K562 (cell line): ENCODE results near the gene PKLR. TPM values are rescaled to one million over a fixed set of nuclear protein-coding genes. Genes with fewer than 3 reads are reported as not detected.

Experiments
- BACH1 ChIP-seq: fragments of 200-800 bp; sonication (Bioruptor generic); IDR thresholded peaks from 2 replicates; pipeline ENCODE4 v1.6.1; 2016; ENCODE audit warnings: missing genetic modification characterization, missing compliant biosample characterization
- ESRRB ChIP-seq: fragments of 250-450 bp; sonication (Bioruptor Pico); IDR thresholded peaks from 2 replicates; pipeline ENCODE4 v1.5.0; 2020; ENCODE audit warnings: mild to moderate bottlenecking, moderate library complexity, borderline replicate concordance
- FOS ChIP-seq: IDR thresholded peaks from 3 replicates; pipeline ENCODE4 v1.6.1; 2011; ENCODE audit not compliant: insufficient read length; ENCODE audit errors: extremely low read depth
- KLF6 ChIP-seq: fragments of 250-450 bp; sonication (Bioruptor Pico); IDR thresholded peaks from 2 replicates; pipeline ENCODE4 v1.4.0; 2020; ENCODE audit warnings: mild to moderate bottlenecking, moderate library complexity, borderline replicate concordance
- NUFIP1 ChIP-seq: fragments of 450-650 bp; IDR thresholded peaks from 2 replicates; pipeline ENCODE4 v1.6.1; 2018; ENCODE audit not compliant: partially characterized antibody
- PHB2 ChIP-seq: fragments of 450-650 bp; IDR thresholded peaks from 2 replicates; pipeline ENCODE4 v1.6.1; 2017; ENCODE audit warnings: low read depth
- RAD51 ChIP-seq: fragments of 450-650 bp; IDR thresholded peaks from 2 replicates; pipeline ENCODE4 v1.7.1; 2016; ENCODE audit warnings: low read depth, mild to moderate bottlenecking, borderline replicate concordance
- RBBP5 ChIP-seq: fragments of 200-600 bp; sonication (generic); IDR thresholded peaks from 2 replicates; pipeline ENCODE4 v1.6.1; 2012; ENCODE audit warnings: borderline replicate concordance, mild to moderate bottlenecking, low read length, control low read depth, inconsistent platforms; ENCODE audit not compliant: insufficient read depth, poor library complexity, severe bottlenecking
- ZNF436 ChIP-seq: fragments of 250-450, 450-650 bp; sonication (Bioruptor Pico); formaldehyde crosslinking; IDR thresholded peaks from 2 replicates; pipeline ENCODE4 v1.7.0; 2020; ENCODE audit warnings: mild to moderate bottlenecking
- ZNF445 ChIP-seq: fragments of 250-450 bp; sonication (Bioruptor Pico); IDR thresholded peaks from 2 replicates; pipeline ENCODE4 v1.4.0; 2020; ENCODE audit warnings: low read depth, mild to moderate bottlenecking, moderate library complexity
- polyA plus RNA-seq, 8 experiments: library from polyadenylated mRNA; depleted of rRNA in 4 of 8; stranded (reverse) in 5 of 8; unstranded in 3 of 8; fragments of >200 nt; fragmentation: Nextera tagmentation in 2 of 8; fragmentation: Illumina TruSeq in 1 of 8; extraction: Ambion mirVana in 2 of 8; extraction: Trizol in 1 of 8; gene quantifications; 2 replicates each; pipeline versions ENCODE4 v1.2.1 to v1.2.3, GENCODE V29; 2011 to 2014; ENCODE audit warnings: inconsistent platforms in 1 of 8, missing spikeins in 1 of 8
- total RNA-seq, 7 experiments: library from RNA; depleted of rRNA in 6 of 7; stranded (reverse); fragments of >200 nt in 6 of 7; fragmentation: Illumina TruSeq in 2 of 7; extraction: Trizol in 2 of 7; gene quantifications; 2 replicates each; pipeline versions ENCODE4 v1.2.1 to v1.2.3, GENCODE V29; 2011 to 2021; ENCODE audit warnings: low replicate concordance in 1 of 7
- TF ChIP-seq, protein P1 (sequence below): sonication (generic); formaldehyde crosslinking; IDR thresholded peaks from 2 replicates; pipeline ENCODE4 v1.8.0; 2022; ENCODE audit warnings: missing genetic modification reagents, mild to moderate bottlenecking, borderline replicate concordance
- TF ChIP-seq, protein P2 (sequence below), 2 experiments: fragments of 450-650 bp; conservative IDR thresholded peaks; 2 replicates each; pipeline ENCODE4 v1.6.1; 2017; ENCODE audit warnings: mild to moderate bottlenecking in 2 of 2, moderate library complexity in 2 of 2
- TF ChIP-seq, protein P3 (sequence below): sonication (generic); formaldehyde crosslinking; IDR thresholded peaks from 2 replicates; pipeline ENCODE4 v1.9.0; 2022; ENCODE audit warnings: mild to moderate bottlenecking, missing genetic modification reagents
- TF ChIP-seq, protein P4 (sequence below): fragments of 250-450 bp; sonication (Bioruptor Pico); IDR thresholded peaks from 2 replicates; pipeline ENCODE4 v1.8.0; 2021; ENCODE audit warnings: moderate library complexity, mild to moderate bottlenecking, inconsistent platforms
- TF ChIP-seq, protein P5 (sequence below): fragments of 250-450 bp; sonication (Bioruptor Pico); IDR thresholded peaks from 2 replicates; pipeline ENCODE4 v1.8.0; 2021; ENCODE audit warnings: moderate library complexity, mild to moderate bottlenecking, inconsistent platforms
- TF ChIP-seq, protein P6 (sequence below): fragments of 250-450 bp; sonication (Bioruptor Pico); IDR thresholded peaks from 2 replicates; pipeline ENCODE4 v1.9.0; 2021; ENCODE audit warnings: mild to moderate bottlenecking

The PKLR gene
- total and polyA plus RNA-seq, 9 of the 15 experiments (the other 6 are each of a cell fraction or from before 2014, with no cell fraction given): 10.7 to 78.4 (median 38.2) TPM

DNA sequence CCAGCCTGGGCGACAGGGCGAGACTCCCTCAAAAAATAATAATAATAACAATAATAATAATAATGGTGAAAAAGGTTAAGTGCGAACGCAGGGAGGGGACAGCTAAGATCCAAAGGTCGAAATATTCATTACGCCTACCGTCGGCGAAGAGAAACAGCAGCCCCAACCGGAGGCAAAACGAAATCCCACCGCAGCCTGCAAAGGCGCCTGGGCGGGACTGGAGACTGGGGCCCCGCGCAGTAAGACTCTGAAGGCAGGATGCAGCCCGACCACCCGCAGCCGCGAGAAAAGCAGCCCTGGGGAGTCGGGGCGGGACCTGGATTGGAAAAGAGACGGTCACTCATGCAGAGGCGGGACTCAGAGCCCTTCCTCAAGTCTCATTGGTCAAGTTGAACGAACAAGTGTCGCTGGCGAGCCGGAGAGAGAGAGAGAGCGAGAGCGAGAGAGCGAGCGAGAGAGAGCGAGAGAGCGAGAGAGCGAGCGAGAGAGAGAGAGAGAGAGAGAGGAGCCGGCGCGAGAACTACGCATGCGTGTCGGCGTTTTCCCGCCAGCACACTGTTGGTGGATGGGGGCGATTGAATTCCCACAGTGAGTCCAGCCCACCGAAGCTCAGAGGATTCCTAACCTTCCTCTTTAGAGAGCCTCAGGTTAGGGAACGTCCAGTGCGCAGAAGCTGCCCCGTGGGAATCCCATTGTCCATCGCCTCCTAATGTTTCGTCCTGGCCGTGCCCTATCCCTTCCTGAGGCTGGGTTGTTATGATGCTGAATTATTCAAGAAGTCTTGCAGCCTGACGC lies 56.7 kb downstream of the PKLR start (continued):
- TF ChIP-seq, protein P1, sequence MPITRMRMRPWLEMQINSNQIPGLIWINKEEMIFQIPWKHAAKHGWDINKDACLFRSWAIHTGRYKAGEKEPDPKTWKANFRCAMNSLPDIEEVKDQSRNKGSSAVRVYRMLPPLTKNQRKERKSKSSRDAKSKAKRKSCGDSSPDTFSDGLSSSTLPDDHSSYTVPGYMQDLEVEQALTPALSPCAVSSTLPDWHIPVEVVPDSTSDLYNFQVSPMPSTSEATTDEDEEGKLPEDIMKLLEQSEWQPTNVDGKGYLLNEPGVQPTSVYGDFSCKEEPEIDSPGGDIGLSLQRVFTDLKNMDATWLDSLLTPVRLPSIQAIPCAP: peak; percentile 78; the same call in 1 of the 2 replicates
- TF ChIP-seq ESRRB (CRISPR knock-in tag): no peak
- TF ChIP-seq ZNF436 (CRISPR knock-in tag): no peak
- peak; percentile 43 for TF ChIP-seq FOS
- TF ChIP-seq, protein P2, sequence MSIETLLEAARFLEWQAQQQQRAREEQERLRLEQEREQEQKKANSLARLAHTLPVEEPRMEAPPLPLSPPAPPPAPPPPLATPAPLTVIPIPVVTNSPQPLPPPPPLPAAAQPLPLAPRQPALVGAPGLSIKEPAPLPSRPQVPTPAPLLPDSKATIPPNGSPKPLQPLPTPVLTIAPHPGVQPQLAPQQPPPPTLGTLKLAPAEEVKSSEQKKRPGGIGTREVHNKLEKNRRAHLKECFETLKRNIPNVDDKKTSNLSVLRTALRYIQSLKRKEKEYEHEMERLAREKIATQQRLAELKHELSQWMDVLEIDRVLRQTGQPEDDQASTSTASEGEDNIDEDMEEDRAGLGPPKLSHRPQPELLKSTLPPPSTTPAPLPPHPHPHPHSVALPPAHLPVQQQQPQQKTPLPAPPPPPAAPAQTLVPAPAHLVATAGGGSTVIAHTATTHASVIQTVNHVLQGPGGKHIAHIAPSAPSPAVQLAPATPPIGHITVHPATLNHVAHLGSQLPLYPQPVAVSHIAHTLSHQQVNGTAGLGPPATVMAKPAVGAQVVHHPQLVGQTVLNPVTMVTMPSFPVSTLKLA (conservative IDR thresholded peaks at IDR 0.05): peak; percentile 84 to 94
- no peak for TF ChIP-seq RBBP5
- peak; percentile 82; the same call in 1 of the 2 replicates for TF ChIP-seq KLF6 (CRISPR knock-in tag)
- TF ChIP-seq, protein P3, sequence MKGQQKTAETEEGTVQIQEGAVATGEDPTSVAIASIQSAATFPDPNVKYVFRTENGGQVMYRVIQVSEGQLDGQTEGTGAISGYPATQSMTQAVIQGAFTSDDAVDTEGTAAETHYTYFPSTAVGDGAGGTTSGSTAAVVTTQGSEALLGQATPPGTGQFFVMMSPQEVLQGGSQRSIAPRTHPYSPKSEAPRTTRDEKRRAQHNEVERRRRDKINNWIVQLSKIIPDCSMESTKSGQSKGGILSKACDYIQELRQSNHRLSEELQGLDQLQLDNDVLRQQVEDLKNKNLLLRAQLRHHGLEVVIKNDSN: 0 out of 2 replicates have a peak, but pooled peaks have one; percentile 4
- TF ChIP-seq, protein P4, sequence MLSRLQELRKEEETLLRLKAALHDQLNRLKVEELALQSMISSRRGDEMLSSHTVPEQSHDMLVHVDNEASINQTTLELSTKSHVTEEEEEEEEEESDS (CRISPR knock-in tag): no peak
- TF ChIP-seq ZNF445 (CRISPR knock-in tag): no peak
- TF ChIP-seq PHB2: peak; percentile 58; the same call in 1 of the 2 replicates
- TF ChIP-seq BACH1 (tag): no peak
- TF ChIP-seq, protein P5, sequence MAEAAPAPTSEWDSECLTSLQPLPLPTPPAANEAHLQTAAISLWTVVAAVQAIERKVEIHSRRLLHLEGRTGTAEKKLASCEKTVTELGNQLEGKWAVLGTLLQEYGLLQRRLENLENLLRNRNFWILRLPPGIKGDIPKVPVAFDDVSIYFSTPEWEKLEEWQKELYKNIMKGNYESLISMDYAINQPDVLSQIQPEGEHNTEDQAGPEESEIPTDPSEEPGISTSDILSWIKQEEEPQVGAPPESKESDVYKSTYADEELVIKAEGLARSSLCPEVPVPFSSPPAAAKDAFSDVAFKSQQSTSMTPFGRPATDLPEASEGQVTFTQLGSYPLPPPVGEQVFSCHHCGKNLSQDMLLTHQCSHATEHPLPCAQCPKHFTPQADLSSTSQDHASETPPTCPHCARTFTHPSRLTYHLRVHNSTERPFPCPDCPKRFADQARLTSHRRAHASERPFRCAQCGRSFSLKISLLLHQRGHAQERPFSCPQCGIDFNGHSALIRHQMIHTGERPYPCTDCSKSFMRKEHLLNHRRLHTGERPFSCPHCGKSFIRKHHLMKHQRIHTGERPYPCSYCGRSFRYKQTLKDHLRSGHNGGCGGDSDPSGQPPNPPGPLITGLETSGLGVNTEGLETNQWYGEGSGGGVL: no peak
- TF ChIP-seq NUFIP1: peak; percentile 80
- TF ChIP-seq, protein P6, sequence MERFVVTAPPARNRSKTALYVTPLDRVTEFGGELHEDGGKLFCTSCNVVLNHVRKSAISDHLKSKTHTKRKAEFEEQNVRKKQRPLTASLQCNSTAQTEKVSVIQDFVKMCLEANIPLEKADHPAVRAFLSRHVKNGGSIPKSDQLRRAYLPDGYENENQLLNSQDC: peak; percentile 94
- peak; percentile 74; the same call in 1 of the 2 replicates for TF ChIP-seq RAD51
